Neural cell (in vitro differentiated cells): ENCODE results near the gene TRAPPC4. TPM values are rescaled to one million over a fixed set of nuclear protein-coding genes. Genes with fewer than 3 reads are reported as not detected.

Source experiments
- H2AFZ ChIP-seq: fragments of 200-600, 300-800 bp; sonication (generic), shearing (Covaris generic); 2 replicates; pipeline ENCODE4 v1.6.0; 2014; ENCODE audit warnings: low read depth, mild to moderate bottlenecking, antibody characterized with exemption, low read length, moderate library complexity
- H3F3A ChIP-seq: fragments of 200-600 bp; shearing (Covaris generic); 2 replicates; pipeline ENCODE4 v1.6.1; 2016; ENCODE audit warnings: mild to moderate bottlenecking, moderate library complexity, mixed read lengths, antibody characterized with exemption, low read length; ENCODE audit not compliant: insufficient read depth, poor library complexity, severe bottlenecking
- H3K27ac ChIP-seq: fragments of 200-600, 300-800 bp; sonication (generic), shearing (Covaris generic); 2 replicates; pipeline ENCODE4 v1.5.1; 2014; ENCODE audit warnings: mild to moderate bottlenecking, low read length, moderate library complexity
- H3K27me3 ChIP-seq: fragments of 300-800, 200-600 bp; sonication (generic), shearing (Covaris generic); 2 replicates; pipeline ENCODE4 v1.6.0; 2014; ENCODE audit warnings: mild to moderate bottlenecking, low read depth, low read length, moderate library complexity; ENCODE audit not compliant: insufficient read depth
- H3K36me3 ChIP-seq: fragments of 300-800, 200-600 bp; sonication (generic), shearing (Covaris generic); 2 replicates; pipeline ENCODE4 v1.5.1; 2014; ENCODE audit warnings: mild to moderate bottlenecking, antibody characterized with exemption, low read length, moderate library complexity; ENCODE audit not compliant: insufficient read depth
- H3K4me2 ChIP-seq: fragments of 300-800, 200-600 bp; sonication (generic), shearing (Covaris generic); 2 replicates; pipeline ENCODE4 v1.6.0; 2014; ENCODE audit warnings: mild to moderate bottlenecking, low read length
- H3K4me3 ChIP-seq: fragments of 300-800, 200-600 bp; sonication (generic), shearing (Covaris generic); 2 replicates; pipeline ENCODE4 v1.5.1; 2014; ENCODE audit warnings: mild to moderate bottlenecking, low read length, moderate library complexity
- H3K79me2 ChIP-seq: fragments of 200-600 bp; shearing (Covaris generic); replicated peaks from 2 replicates; pipeline ENCODE4 v1.6.0; 2014; ENCODE audit warnings: mild to moderate bottlenecking, low read length, moderate library complexity; ENCODE audit not compliant: insufficient read depth
- H3K9ac ChIP-seq: fragments of 300-800, 200-600 bp; sonication (generic), shearing (Covaris generic); 2 replicates; pipeline ENCODE4 v1.6.1; 2016; ENCODE audit warnings: mild to moderate bottlenecking, low read length, mixed read lengths
- H3K9me2 ChIP-seq: fragments of 200-600 bp; shearing (Covaris generic); 2 replicates; pipeline ENCODE4 v1.6.1; 2016; ENCODE audit warnings: mild to moderate bottlenecking, low read length, mixed read lengths; ENCODE audit not compliant: insufficient read depth
- H3K9me3 ChIP-seq: fragments of 200-600, 300-800 bp; sonication (generic), shearing (Covaris generic); 2 replicates; pipeline ENCODE4 v1.6.1; 2016; ENCODE audit warnings: mild to moderate bottlenecking, mixed run types, low read length, moderate library complexity, mixed read lengths
- H4K20me1 ChIP-seq: fragments of 200-600 bp; shearing (Covaris generic); 2 replicates; pipeline ENCODE4 v1.6.1; 2016; ENCODE audit warnings: mild to moderate bottlenecking, mixed run types; ENCODE audit not compliant: insufficient read depth
- EP300 ChIP-seq: fragments of 450-650 bp; conservative IDR thresholded peaks from 2 replicates; pipeline ENCODE4 v1.6.1; 2014; ENCODE audit warnings: antibody characterized with exemption, mild to moderate bottlenecking, moderate library complexity; ENCODE audit not compliant: poor library complexity, severe bottlenecking
- EZH2 ChIP-seq: fragments of 200-600, 300-800 bp; shearing (Covaris generic), sonication (generic); IDR thresholded peaks from 2 replicates; pipeline ENCODE4 v1.6.1; 2014; ENCODE audit warnings: antibody characterized with exemption, low read length, borderline replicate concordance, mild to moderate bottlenecking; ENCODE audit not compliant: insufficient read depth, poor library complexity, severe bottlenecking
- MXI1 ChIP-seq: fragments of 450-650 bp; conservative IDR thresholded peaks from 2 replicates; pipeline ENCODE4 v1.6.1; 2014; ENCODE audit warnings: antibody characterized with exemption, mild to moderate bottlenecking; ENCODE audit not compliant: poor library complexity, severe bottlenecking
- POLR2AphosphoS5 ChIP-seq: IDR thresholded peaks from 2 replicates; pipeline ENCODE4 v1.6.1; 2012
- RAD21 ChIP-seq: fragments of 450-650 bp; conservative IDR thresholded peaks from 2 replicates; pipeline ENCODE4 v1.6.1; 2014; ENCODE audit warnings: antibody characterized with exemption, mild to moderate bottlenecking, moderate library complexity
- SMC3 ChIP-seq: fragments of 450-650 bp; conservative IDR thresholded peaks from 2 replicates; pipeline ENCODE4 v1.6.1; 2014; ENCODE audit warnings: antibody characterized with exemption, mild to moderate bottlenecking, moderate library complexity; ENCODE audit not compliant: poor library complexity
- TAF1 ChIP-seq: IDR thresholded peaks from 2 replicates; pipeline ENCODE4 v1.6.1; 2012; ENCODE audit warnings: low read depth
- polyA plus RNA-seq: library from polyadenylated mRNA; depleted of rRNA; stranded (reverse); fragments of >200 nt; gene quantifications from 2 replicates; pipeline ENCODE4 v1.2.3, GENCODE V29; 2014
- TF ChIP-seq, protein P1 (sequence below): fragments of 450-650 bp; IDR thresholded peaks from 2 replicates; pipeline ENCODE4 v1.5.1; 2014; ENCODE audit warnings: antibody characterized with exemption, mild to moderate bottlenecking, moderate library complexity; ENCODE audit not compliant: poor library complexity, severe bottlenecking
- TF ChIP-seq, protein P2 (sequence below): IDR thresholded peaks from 2 replicates; pipeline ENCODE4 v1.6.1; 2012; ENCODE audit warnings: borderline replicate concordance

The TRAPPC4 gene
- polyA plus RNA-seq, 1 donor from 2014 or later, result 276 TPM

DNA sequence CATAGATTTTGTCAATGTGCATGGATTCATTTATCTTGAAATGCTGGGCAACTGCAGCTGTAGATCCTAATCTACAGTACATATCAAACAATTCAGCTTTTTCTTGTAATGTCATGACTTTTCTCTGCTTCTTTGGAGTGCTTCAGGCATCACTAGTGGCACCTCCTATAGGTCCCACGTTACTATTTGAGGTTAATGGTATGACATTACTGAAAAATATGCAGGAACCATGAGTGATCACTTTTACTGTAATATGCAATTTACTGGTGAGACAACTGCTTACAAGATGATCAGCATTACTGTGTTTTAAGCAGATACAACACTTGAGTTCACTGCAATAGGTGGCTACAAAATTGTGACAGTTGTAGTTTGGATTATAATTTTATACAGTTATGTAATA is 17.7 kb upstream of the TRAPPC4 start:
- H3K27ac ChIP-seq, result no peak overlapping the region
- H4K20me1 ChIP-seq, result no peaks in the 10 kb centered on the region
- H2AFZ ChIP-seq, result no peak overlapping the region
- H3K4me3 ChIP-seq, result no peak overlapping the region
- no peaks in the 10 kb centered on the region for H3F3A ChIP-seq
- no peaks in the 10 kb centered on the region for H3K27me3 ChIP-seq
- H3K36me3 ChIP-seq, result no peaks in the 10 kb centered on the region
- H3K9ac ChIP-seq, result no peak overlapping the region
- no peak overlapping the region for H3K4me2 ChIP-seq
- TF ChIP-seq, protein P1, sequence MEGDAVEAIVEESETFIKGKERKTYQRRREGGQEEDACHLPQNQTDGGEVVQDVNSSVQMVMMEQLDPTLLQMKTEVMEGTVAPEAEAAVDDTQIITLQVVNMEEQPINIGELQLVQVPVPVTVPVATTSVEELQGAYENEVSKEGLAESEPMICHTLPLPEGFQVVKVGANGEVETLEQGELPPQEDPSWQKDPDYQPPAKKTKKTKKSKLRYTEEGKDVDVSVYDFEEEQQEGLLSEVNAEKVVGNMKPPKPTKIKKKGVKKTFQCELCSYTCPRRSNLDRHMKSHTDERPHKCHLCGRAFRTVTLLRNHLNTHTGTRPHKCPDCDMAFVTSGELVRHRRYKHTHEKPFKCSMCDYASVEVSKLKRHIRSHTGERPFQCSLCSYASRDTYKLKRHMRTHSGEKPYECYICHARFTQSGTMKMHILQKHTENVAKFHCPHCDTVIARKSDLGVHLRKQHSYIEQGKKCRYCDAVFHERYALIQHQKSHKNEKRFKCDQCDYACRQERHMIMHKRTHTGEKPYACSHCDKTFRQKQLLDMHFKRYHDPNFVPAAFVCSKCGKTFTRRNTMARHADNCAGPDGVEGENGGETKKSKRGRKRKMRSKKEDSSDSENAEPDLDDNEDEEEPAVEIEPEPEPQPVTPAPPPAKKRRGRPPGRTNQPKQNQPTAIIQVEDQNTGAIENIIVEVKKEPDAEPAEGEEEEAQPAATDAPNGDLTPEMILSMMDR, result no peak
- TF ChIP-seq RAD21 (no peak), SMC3 (no peak), POLR2AphosphoS5 (no peak), EP300 (no peak)
- no peaks in the 10 kb centered on the region for H3K9me3 ChIP-seq
- H3K79me2 ChIP-seq, result no peaks in the 10 kb centered on the region
- no peaks in the 10 kb centered on the region for H3K9me2 ChIP-seq

DNA sequence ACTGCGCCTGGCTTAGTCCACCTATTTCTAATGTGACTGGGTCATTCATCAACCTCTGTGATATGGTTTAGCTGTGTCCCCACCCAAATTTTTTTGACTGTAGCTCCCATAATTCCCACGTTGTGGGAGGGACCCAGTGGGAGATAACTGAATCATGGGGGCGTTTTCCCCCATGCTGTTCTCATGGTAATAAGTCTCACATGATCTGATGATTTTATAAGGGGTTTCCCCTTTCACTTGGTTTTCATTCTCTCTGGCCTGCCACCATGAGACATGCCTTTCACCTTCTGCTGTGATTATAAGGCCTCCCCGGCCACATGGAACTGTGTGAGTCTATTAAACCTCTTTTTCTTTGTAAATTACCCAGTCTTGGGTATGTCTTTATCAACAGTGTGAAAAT is 11.9 kb upstream of the TRAPPC4 start:
- no peak overlapping the region for H3K4me3 ChIP-seq
- H3K9me2 ChIP-seq, result no peaks in the 10 kb centered on the region
- H3K27ac ChIP-seq, result no peak overlapping the region
- no peak overlapping the region for H3K9ac ChIP-seq
- H3K27me3 ChIP-seq, result no peaks in the 10 kb centered on the region
- TF ChIP-seq MXI1 (no peak), RAD21 (no peak), POLR2AphosphoS5 (no peak), SMC3 (no peak), TAF1 (no peak), EZH2 (no peak), EP300 (no peak)
- TF ChIP-seq, protein P2, sequence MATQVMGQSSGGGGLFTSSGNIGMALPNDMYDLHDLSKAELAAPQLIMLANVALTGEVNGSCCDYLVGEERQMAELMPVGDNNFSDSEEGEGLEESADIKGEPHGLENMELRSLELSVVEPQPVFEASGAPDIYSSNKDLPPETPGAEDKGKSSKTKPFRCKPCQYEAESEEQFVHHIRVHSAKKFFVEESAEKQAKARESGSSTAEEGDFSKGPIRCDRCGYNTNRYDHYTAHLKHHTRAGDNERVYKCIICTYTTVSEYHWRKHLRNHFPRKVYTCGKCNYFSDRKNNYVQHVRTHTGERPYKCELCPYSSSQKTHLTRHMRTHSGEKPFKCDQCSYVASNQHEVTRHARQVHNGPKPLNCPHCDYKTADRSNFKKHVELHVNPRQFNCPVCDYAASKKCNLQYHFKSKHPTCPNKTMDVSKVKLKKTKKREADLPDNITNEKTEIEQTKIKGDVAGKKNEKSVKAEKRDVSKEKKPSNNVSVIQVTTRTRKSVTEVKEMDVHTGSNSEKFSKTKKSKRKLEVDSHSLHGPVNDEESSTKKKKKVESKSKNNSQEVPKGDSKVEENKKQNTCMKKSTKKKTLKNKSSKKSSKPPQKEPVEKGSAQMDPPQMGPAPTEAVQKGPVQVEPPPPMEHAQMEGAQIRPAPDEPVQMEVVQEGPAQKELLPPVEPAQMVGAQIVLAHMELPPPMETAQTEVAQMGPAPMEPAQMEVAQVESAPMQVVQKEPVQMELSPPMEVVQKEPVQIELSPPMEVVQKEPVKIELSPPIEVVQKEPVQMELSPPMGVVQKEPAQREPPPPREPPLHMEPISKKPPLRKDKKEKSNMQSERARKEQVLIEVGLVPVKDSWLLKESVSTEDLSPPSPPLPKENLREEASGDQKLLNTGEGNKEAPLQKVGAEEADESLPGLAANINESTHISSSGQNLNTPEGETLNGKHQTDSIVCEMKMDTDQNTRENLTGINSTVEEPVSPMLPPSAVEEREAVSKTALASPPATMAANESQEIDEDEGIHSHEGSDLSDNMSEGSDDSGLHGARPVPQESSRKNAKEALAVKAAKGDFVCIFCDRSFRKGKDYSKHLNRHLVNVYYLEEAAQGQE, result no peak
- TF ChIP-seq, protein P1, result no peak
- H4K20me1 ChIP-seq, result no peaks in the 10 kb centered on the region
- no peak overlapping the region for H2AFZ ChIP-seq
- H3F3A ChIP-seq, result no peaks in the 10 kb centered on the region
- no peaks in the 10 kb centered on the region for H3K36me3 ChIP-seq
- no peaks in the 10 kb centered on the region for H3K9me3 ChIP-seq
- H3K79me2 ChIP-seq, result no peaks in the 10 kb centered on the region
- no peak overlapping the region for H3K4me2 ChIP-seq
